H1 (cell line): ENCODE results near the gene NANOS2. TPM values are rescaled to one million over a fixed set of nuclear protein-coding genes. Genes with fewer than 3 reads are reported as not detected.

ENCODE experiments used
- CTCF ChIA-PET: fragments of 300-600 bp; sonication (Branson Sonifier 250); formaldehyde crosslinking; loops from one replicate; lab custom pipeline; 2021; ENCODE audit not compliant: partially characterized antibody; lab: Charles Lee
- POLR2A ChIA-PET: fragments of 300-600 bp; sonication (Branson Sonifier 250); formaldehyde crosslinking; loops from one replicate; lab custom pipeline; 2021; ENCODE audit warnings: inconsistent platforms; ENCODE audit not compliant: partially characterized antibody; lab: Charles Lee
- DNase-seq, 2 experiments: peaks; one replicate each; pipeline versions ENCODE4 v3.0.0 to v3.0.0-alpha.2; 2010 to 2022; ENCODE audit warnings: low spot score in 2 of 2, low read depth in 1 of 2, mixed read lengths in 1 of 2
- FAIRE-seq: peaks from 2 replicates; lab custom pipeline; 2011; peaks lifted over from hg19 to GRCh38; lab: Jason Lieb, UNC
- H2AFZ ChIP-seq: 2 replicates; pipeline ENCODE4 v1.8.1; 2012; ENCODE audit warnings: low read length, inconsistent platforms
- H2AK5ac ChIP-seq: 2 replicates; pipeline ENCODE4 v1.6.1; 2013; ENCODE audit warnings: low read depth, low read length
- H2BK120ac ChIP-seq: replicated peaks from 2 replicates; pipeline ENCODE3; 2013; ENCODE audit warnings: low read depth, low read length, inconsistent platforms
- H2BK12ac ChIP-seq: 2 replicates; pipeline ENCODE4 v1.6.1; 2013; ENCODE audit warnings: low read depth, low read length
- H2BK15ac ChIP-seq: 2 replicates; pipeline ENCODE4 v1.6.1; 2013; ENCODE audit warnings: low read length
- H2BK20ac ChIP-seq: 2 replicates; pipeline ENCODE4 v1.6.1; 2013; ENCODE audit warnings: low read length
- H2BK5ac ChIP-seq: 2 replicates; pipeline ENCODE4 v1.6.1; 2013; ENCODE audit warnings: low read depth, low read length
- H3K14ac ChIP-seq: 2 replicates; pipeline ENCODE4 v1.6.1; 2013; ENCODE audit warnings: inconsistent platforms; ENCODE audit not compliant: insufficient read length
- H3K18ac ChIP-seq: 2 replicates; pipeline ENCODE4 v1.6.1; 2013; ENCODE audit warnings: low read length; ENCODE audit errors: extremely low read depth
- H3K23ac ChIP-seq: 2 replicates; pipeline ENCODE4 v1.6.1; 2013; ENCODE audit warnings: inconsistent platforms; ENCODE audit not compliant: insufficient read length
- H3K23me2 ChIP-seq: 2 replicates; pipeline ENCODE4 v1.6.1; 2013; ENCODE audit warnings: low read depth, low read length
- H3K27ac ChIP-seq: 2 replicates; pipeline ENCODE4 v1.6.1; 2011; ENCODE audit warnings: low read depth, low read length, inconsistent platforms
- H3K27me3 ChIP-seq, 4 experiments: replicated peaks in 1 of 4; 1 replicate in 1 of 4; 2 replicates in 3 of 4; pipeline versions ENCODE4 v1.6.1 to v1.8.1; 2011 to 2013; ENCODE audit warnings: low read length in 3 of 4, mild to moderate bottlenecking in 3 of 4, inconsistent platforms in 2 of 4, mixed read lengths in 2 of 4, moderate library complexity in 1 of 4; ENCODE audit not compliant: control insufficient read depth in 3 of 4, insufficient read depth in 3 of 4; ENCODE audit errors: extremely low read depth in 1 of 4
- H3K36me3 ChIP-seq, 4 experiments: 2 replicates each; pipeline versions ENCODE4 v1.6.1 to v1.8.1; 2011 to 2013; ENCODE audit warnings: mild to moderate bottlenecking in 4 of 4, low read length in 3 of 4, moderate library complexity in 2 of 4, control low read depth in 1 of 4, inconsistent platforms in 1 of 4; ENCODE audit not compliant: insufficient read depth in 4 of 4, control insufficient read depth in 2 of 4
- H3K4ac ChIP-seq: replicated peaks from 2 replicates; pipeline ENCODE3; 2013; ENCODE audit warnings: low read length, low read depth, mixed read lengths, inconsistent platforms; ENCODE audit not compliant: insufficient read length
- H3K4me1 ChIP-seq, 4 experiments: replicated peaks in 1 of 4; 1 replicate in 1 of 4; 2 replicates in 3 of 4; pipeline versions ENCODE4 v1.6.1 to v1.8.1; 2011 to 2013; ENCODE audit warnings: low read length in 3 of 4, inconsistent platforms in 2 of 4, mixed read lengths in 1 of 4; ENCODE audit not compliant: insufficient read depth in 4 of 4, control insufficient read depth in 3 of 4
- H3K4me2 ChIP-seq, 2 experiments: 2 replicates each; pipeline versions ENCODE4 v1.6.1 to v1.8.1; 2011 to 2013; ENCODE audit warnings: low read depth in 2 of 2, low read length in 2 of 2, control low read depth in 1 of 2, inconsistent platforms in 1 of 2, mild to moderate bottlenecking in 1 of 2; ENCODE audit not compliant: insufficient read depth in 1 of 2
- H3K4me3 ChIP-seq, 4 experiments: fragments of 200-600, 300-600 bp in 1 of 4; sonication (generic), shearing (Covaris generic), sonication (Bioruptor Twin) in 1 of 4; 2 replicates each; pipeline versions ENCODE4 v1.5.1 to v1.8.1; 2011 to 2016; ENCODE audit warnings: low read length in 4 of 4, low read depth in 3 of 4, control low read depth in 2 of 4, inconsistent platforms in 2 of 4, mild to moderate bottlenecking in 2 of 4, mixed read lengths in 1 of 4, moderate library complexity in 1 of 4; ENCODE audit not compliant: insufficient read depth in 2 of 4; ENCODE audit errors: extremely low read depth in 1 of 4
- H3K56ac ChIP-seq: replicated peaks from 2 replicates; pipeline ENCODE3; 2013; ENCODE audit warnings: low read depth, mild to moderate bottlenecking, mixed read lengths, low read length, inconsistent platforms; ENCODE audit not compliant: insufficient read length
- H3K79me1 ChIP-seq: 2 replicates; pipeline ENCODE4 v1.6.1; 2013; ENCODE audit warnings: low read depth, low read length, control low read depth
- H3K79me2 ChIP-seq, 2 experiments: 2 replicates each; pipeline versions ENCODE4 v1.6.1 to v1.8.1; 2012 to 2013; ENCODE audit warnings: low read length in 2 of 2, mild to moderate bottlenecking in 2 of 2, inconsistent platforms in 1 of 2; ENCODE audit not compliant: insufficient read depth in 2 of 2, control insufficient read depth in 1 of 2
- H3K9ac ChIP-seq, 4 experiments: replicated peaks in 1 of 4; 1 replicate in 1 of 4; 2 replicates in 3 of 4; pipeline versions ENCODE4 v1.6.1 to v1.8.1; 2011 to 2013; ENCODE audit warnings: low read depth in 3 of 4, low read length in 3 of 4, control low read depth in 2 of 4, mild to moderate bottlenecking in 2 of 4, moderate library complexity in 2 of 4, inconsistent platforms in 1 of 4; ENCODE audit errors: extremely low read depth in 1 of 4
- H3K9me3 ChIP-seq, 2 experiments: 2 replicates each; pipeline versions ENCODE4 v1.6.1 to v1.8.1; 2012 to 2013; ENCODE audit warnings: mild to moderate bottlenecking in 2 of 2, moderate library complexity in 2 of 2, control low read depth in 1 of 2, inconsistent platforms in 1 of 2, low read depth in 1 of 2, low read length in 1 of 2, mixed read lengths in 1 of 2; ENCODE audit not compliant: insufficient read depth in 2 of 2
- H4K20me1 ChIP-seq, 2 experiments: replicated peaks in 1 of 2; 2 replicates each; pipeline versions ENCODE3 to v1.8.1; 2011 to 2013; ENCODE audit warnings: inconsistent platforms in 2 of 2, low read length in 2 of 2, mild to moderate bottlenecking in 1 of 2; ENCODE audit not compliant: insufficient read depth in 2 of 2, control insufficient read depth in 1 of 2
- H4K5ac ChIP-seq: 2 replicates; pipeline ENCODE4 v1.6.1; 2013; ENCODE audit warnings: low read length, low read depth, mixed read lengths, inconsistent platforms; ENCODE audit not compliant: insufficient read length
- H4K8ac ChIP-seq: 2 replicates; pipeline ENCODE4 v1.8.0; 2013; ENCODE audit warnings: mild to moderate bottlenecking, moderate library complexity, low read length, inconsistent platforms; ENCODE audit not compliant: insufficient read depth; ENCODE audit errors: extremely low read depth
- H4K91ac ChIP-seq: replicated peaks from 2 replicates; pipeline ENCODE3; 2013; ENCODE audit warnings: low read length, mixed read lengths, inconsistent platforms; ENCODE audit not compliant: insufficient read length
- ATF3 ChIP-seq: IDR thresholded peaks from 2 replicates; pipeline ENCODE4 v1.6.1; 2011; ENCODE audit warnings: low read depth, mild to moderate bottlenecking, low read length; ENCODE audit not compliant: insufficient read depth
- BACH1 ChIP-seq: IDR thresholded peaks from 2 replicates; pipeline ENCODE4 v1.6.1; 2012; ENCODE audit warnings: low read length, improper control_type of control experiment
- BRCA1 ChIP-seq: IDR thresholded peaks from 2 replicates; pipeline ENCODE4 v1.6.1; 2012; ENCODE audit warnings: low read depth, low read length, improper control_type of control experiment
- CBX5 ChIP-seq: fragments of 300-800, 300-1000 bp; sonication (generic); IDR thresholded peaks from 2 replicates; pipeline ENCODE4 v1.7.1; 2016; ENCODE audit warnings: antibody characterized with exemption, low read length, low read depth
- CREB1 ChIP-seq: IDR thresholded peaks from 2 replicates; pipeline ENCODE4 v1.6.1; 2012; ENCODE audit warnings: inconsistent platforms
- EGR1 ChIP-seq: IDR thresholded peaks from 2 replicates; pipeline ENCODE4 v1.6.1; 2011; ENCODE audit warnings: low read depth, low read length, borderline replicate concordance
- FOSL1 ChIP-seq: IDR thresholded peaks from 2 replicates; pipeline ENCODE4 v1.6.1; 2011; ENCODE audit warnings: mild to moderate bottlenecking, low read depth, low read length, moderate library complexity; ENCODE audit not compliant: insufficient read depth
- GABPA ChIP-seq: IDR thresholded peaks from 2 replicates; pipeline ENCODE4 v1.6.1; 2011; ENCODE audit warnings: mild to moderate bottlenecking, low read length, moderate library complexity, borderline replicate concordance; ENCODE audit not compliant: insufficient read depth
- HDAC6 ChIP-seq: IDR thresholded peaks from one replicate; pipeline ENCODE4 v1.7.1; 2012; ENCODE audit warnings: low read depth, mild to moderate bottlenecking, inconsistent platforms, low read length, moderate library complexity
- KDM1A ChIP-seq: fragments of 200-600, 300-600 bp; sonication (generic); IDR thresholded peaks from 2 replicates; pipeline ENCODE4 v1.7.1; 2016; ENCODE audit warnings: mild to moderate bottlenecking, low read length, borderline replicate concordance
- PHF8 ChIP-seq: fragments of 200-600 bp; sonication (generic); conservative IDR thresholded peaks from 2 replicates; pipeline ENCODE4 v1.7.1; 2012; ENCODE audit warnings: low read depth, mild to moderate bottlenecking, inconsistent platforms, low read length, moderate library complexity
- POU5F1 ChIP-seq: IDR thresholded peaks from 2 replicates; pipeline ENCODE4 v1.6.1; 2011; ENCODE audit warnings: low read depth, mild to moderate bottlenecking, low read length, moderate library complexity
- RFX5 ChIP-seq: IDR thresholded peaks from 2 replicates; pipeline ENCODE4 v1.6.1; 2011; ENCODE audit warnings: low read depth, low read length, improper control_type of control experiment, borderline replicate concordance
- SP2 ChIP-seq: IDR thresholded peaks from 2 replicates; pipeline ENCODE4 v1.6.1; 2012; ENCODE audit warnings: mild to moderate bottlenecking, low read length, inconsistent platforms
- SUZ12 ChIP-seq: fragments of 200-600 bp; sonication (generic); IDR thresholded peaks from 2 replicates; pipeline ENCODE4 v1.6.1; 2012; ENCODE audit warnings: mild to moderate bottlenecking, inconsistent platforms, low read length, moderate library complexity, mixed read lengths
- WGBS, 2 experiments: shearing (Covaris generic) in 1 of 2; methylation state at CpG; one replicate each; pipeline versions ENCODE4 v1.1.6 to v1.1.7; 2013 to 2015; ENCODE audit warnings: low lambda C conversion rate in 2 of 2, mixed read lengths in 2 of 2, inconsistent platforms in 1 of 2, low coverage in 1 of 2, missing lambda C conversion rate in 1 of 2; ENCODE audit not compliant: insufficient replicate concordance in 2 of 2, insufficient coverage in 1 of 2, insufficient read length in 1 of 2; ENCODE audit errors: extremely low coverage in 1 of 2, missing lambda C conversion rate in 1 of 2; 5-methylcytosine and 5-hydroxymethylcytosine counted together
- polyA plus RNA-seq, 7 experiments: library from polyadenylated mRNA; depleted of rRNA in 3 of 7; stranded (reverse) in 5 of 7; unstranded in 2 of 7; fragments of >200 nt in 5 of 7; fragments of 200-250 nt in 2 of 7; gene quantifications; 1 replicate in 5 of 7; 2 replicates in 1 of 7; 4 replicates in 1 of 7; pipeline versions ENCODE4 v1.2.1 to v1.2.3, GENCODE V29; 2011 to 2013; ENCODE audit warnings: missing spikeins in 2 of 7, mixed read lengths in 2 of 7
- total RNA-seq: library from RNA; stranded (reverse); fragmentation: NEBNext Ultra II Directional; extraction: Animal tissue kit (Norgen Biotek cat#: 25700); gene quantifications from 2 replicates; pipeline ENCODE4 v1.2.1, GENCODE V29; 2021

The NANOS2 gene
- total and polyA plus RNA-seq, 2 of the 8 experiments (the other 6 are each of a cell fraction or from before 2014, with no cell fraction given): 0.20 TPM; not detected in 1

GRCh38 chr19:45895519-45895972 is 19.0 kb downstream of the NANOS2 start:
- no peaks in the 10 kb centered on the region for H3K23me2 ChIP-seq
- ChIA-PET CTCF (no interaction called here), POLR2A (no interaction called here)
- no peak overlapping the region for H2BK12ac ChIP-seq
- H4K91ac ChIP-seq: no peak overlapping the region
- peaks cover 0 to 2% of the 10 kb centered on the region in 2 experiments for H4K20me1 ChIP-seq
- H3K9me3 ChIP-seq: no peaks in the 10 kb centered on the region
- peaks cover 0 to 4% (median 2%) of the 10 kb centered on the region in 4 experiments; a peak in 4 of 8 replicates for H3K36me3 ChIP-seq
- H2BK20ac ChIP-seq: no peak overlapping the region
- H2AFZ ChIP-seq: no peak overlapping the region
- no peak overlapping the region for H2AK5ac ChIP-seq
- WGBS, 2 experiments: 88% methylated on average over 9 of the region's 9 CpGs; no CpG with 5 or more reads in 1 of the 2 experiments
- no peak overlapping the region for H3K14ac ChIP-seq
- no peak overlapping the region for H3K56ac ChIP-seq
- no peak overlapping the region for H2BK120ac ChIP-seq
- no peak overlapping the region for H2BK15ac ChIP-seq
- H3K4me2 ChIP-seq: no peak overlapping the region
- H2BK5ac ChIP-seq: no peak overlapping the region
- H3K4ac ChIP-seq: no peak overlapping the region
- FAIRE-seq (no peak), DNase-seq (no peak)
- no peak overlapping the region for H3K9ac ChIP-seq
- no peaks in the 10 kb centered on the region for H3K79me1 ChIP-seq
- H3K18ac ChIP-seq: no peak overlapping the region
- peaks cover 0 to 5% (median 1%) of the 10 kb centered on the region in 4 experiments; a peak in 3 of 7 replicates for H3K27me3 ChIP-seq
- no peaks in the 10 kb centered on the region for H3K4me1 ChIP-seq
- H3K27ac ChIP-seq: no peak overlapping the region
- H3K79me2 ChIP-seq: no peaks in the 10 kb centered on the region
- no peak overlapping the region for H3K4me3 ChIP-seq
- H3K23ac ChIP-seq: no peak overlapping the region
- no peak overlapping the region for H4K8ac ChIP-seq
- no peak overlapping the region for H4K5ac ChIP-seq
- no peak for TF ChIP-seq CREB1
- TF ChIP-seq BRCA1: no peak
- TF ChIP-seq HDAC6: no peak
- TF ChIP-seq SUZ12: no peak
- TF ChIP-seq KDM1A: no peak
- TF ChIP-seq EGR1: no peak
- TF ChIP-seq SP2: no peak
- no peak for TF ChIP-seq ATF3
- TF ChIP-seq RFX5: no peak
- TF ChIP-seq BACH1: no peak
- no peak for TF ChIP-seq FOSL1
- TF ChIP-seq PHF8: no peak
- no peak for TF ChIP-seq GABPA
- TF ChIP-seq CBX5: no peak
- no peak for TF ChIP-seq POU5F1
